Eye (tissue), 1 donor: ENCODE data around the gene CYFIP2.

Source experiments
- DNase-seq: peaks from one replicate; pipeline ENCODE4 v3.0.0-alpha.2; 2015

Gene CYFIP2

DNA sequence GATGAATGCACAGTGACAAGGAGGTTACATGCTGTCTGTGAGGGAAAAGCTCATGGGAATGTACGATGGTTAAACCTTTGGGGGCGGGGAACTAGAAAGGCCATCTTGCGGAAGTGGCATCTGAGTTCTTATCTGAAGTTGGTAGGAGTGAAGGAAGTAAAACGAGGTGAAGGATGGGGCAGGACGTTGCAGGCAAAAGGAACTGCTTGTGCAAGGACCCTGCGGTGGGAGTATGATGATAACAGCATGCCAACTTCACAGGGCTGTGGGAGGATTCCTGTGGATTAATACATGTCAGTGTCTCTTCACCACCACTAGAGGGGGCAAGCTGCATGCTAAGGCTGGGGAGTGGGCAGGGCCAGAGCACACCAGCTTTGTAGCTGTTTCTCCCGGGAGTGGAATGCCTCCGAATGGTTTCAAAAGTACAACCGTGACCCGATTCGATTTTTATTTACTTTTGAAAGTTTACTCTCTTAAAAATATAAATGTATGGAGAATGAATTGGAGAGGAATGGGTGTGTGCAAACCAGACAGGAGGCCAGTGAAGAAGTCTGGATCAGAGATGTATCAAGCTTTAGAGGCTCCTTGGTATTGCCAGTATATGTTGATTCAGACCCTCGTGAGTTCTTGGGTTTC lies 62.5 kb downstream of the CYFIP2 start:
- peak; percentile 89 for DNase-seq

DNA sequence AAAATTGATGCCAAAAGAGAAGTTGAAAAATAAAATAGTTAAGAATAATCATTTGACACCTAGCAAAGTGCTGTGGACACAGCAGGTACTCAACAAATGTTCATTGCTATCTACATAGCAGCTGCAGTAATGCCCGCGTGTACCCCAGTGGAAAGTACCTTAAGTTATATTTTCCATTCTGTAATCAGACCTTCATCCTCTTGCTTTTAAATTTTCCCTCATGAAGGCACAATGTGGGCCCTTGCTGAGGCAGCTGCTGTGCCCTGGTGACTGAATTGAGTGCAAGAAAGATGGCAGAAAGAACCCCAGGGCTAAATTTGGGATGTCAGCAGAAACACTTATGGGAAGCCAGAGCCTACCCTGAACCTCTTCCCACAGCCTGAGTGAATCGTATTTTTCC lies 65.9 kb downstream of the CYFIP2 start:
- no peak for DNase-seq

DNA sequence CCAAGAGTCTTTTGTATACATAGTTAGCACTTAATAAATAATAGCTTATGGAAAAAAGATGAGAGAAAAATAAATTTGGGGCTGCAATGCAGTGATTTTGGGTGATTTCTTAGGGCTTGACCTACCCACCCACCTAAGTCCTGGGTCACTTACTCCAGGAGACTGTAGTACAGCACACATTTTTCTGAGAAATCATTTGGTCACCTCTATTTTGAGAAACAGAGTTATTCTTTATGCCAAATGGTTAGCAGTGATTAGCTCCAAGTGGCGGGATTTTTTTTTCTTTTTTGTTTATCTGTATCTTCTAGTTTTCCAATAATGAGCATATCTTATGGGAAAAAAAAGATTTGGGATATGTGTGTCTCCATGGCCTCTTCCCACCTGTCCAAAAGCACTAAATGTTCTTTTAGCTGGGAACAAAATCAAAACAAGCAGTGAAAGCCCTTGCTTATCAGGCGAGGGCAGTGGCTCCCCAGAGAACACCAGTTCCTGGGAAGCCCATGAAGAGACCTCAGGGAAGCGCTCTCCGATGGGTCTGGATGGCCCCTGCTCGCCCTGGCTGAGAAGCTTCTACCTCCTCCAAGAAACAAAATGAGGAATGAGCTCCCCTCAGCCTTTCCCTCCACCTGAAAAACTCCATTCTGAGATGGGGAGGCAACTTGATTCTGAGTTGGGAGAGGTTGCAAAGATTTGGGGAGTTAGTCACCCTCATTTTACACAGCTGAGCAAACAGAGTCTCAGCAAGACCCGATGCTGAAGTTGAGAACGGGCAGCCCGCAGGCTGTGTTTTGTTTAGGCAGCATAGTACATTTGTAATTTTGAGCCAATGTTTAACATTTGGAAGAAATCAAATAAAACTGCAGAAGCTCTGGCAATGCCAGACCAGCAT lies 69.9 kb downstream of the CYFIP2 start:
- peak; percentile 30 for DNase-seq

DNA sequence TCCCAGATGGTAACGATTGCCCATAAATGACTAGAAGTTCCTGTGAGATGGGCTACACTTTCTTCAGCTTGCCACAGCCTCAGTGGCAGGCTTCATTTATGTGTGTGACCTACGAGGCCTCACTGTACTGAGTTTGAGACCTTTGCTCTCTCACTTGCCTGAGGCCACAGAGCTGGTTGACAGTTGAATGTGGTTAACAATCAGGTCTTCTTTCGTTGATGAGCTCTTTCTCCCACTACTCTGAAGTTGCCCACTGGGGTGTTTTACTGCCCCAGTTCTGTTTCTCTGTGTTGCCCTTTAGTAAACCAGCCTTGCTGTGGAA lies 70.5 kb downstream of the CYFIP2 start:
- no peak for DNase-seq

DNA sequence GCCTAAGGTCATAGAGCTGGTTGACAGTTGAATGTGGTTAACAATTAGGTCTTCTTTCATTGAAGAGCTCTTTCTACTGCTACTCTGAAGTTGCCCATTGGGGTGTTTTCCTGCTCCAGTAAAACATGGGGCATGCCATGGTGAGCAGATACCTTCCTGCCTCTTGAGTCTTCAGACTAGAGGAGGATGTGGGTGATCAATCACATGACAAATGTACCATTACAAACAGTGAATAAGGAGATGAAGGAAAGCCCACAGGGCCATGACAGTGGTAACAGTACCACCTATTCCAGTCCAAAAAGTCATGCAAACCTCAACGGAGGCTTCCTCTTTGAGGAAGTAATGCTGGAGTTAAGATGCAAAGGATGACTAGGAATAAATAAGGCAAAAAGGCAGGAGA lies 73.5 kb downstream of the CYFIP2 start:
- no peak for DNase-seq

DNA sequence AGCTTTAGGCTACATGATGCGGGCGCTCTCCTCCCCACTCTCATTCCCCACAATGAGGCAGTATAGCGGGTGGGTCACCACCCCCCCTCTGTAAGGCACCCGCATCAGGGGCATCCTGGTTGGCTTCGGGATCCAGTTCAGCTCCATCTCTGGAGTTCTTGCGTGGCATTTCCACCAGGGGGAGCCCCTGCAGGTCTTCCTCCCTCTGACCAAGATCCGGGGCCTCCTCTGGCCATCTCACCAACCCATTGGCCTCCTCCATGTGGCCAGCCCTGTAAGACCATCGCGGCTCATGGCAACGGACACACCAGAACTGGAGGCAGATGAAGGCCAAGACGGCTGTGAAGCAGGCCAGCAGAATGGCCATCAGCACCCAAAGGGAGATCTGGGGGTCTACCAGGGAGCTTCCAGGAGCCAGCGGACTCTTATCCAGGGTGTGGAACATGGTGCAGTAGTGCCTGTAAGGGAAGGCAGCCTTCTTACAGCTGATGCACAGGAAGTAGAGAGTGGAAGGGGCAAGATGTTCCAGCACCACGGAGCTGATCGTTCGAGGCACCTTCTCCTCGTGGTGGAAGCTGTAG lies 77.0 kb downstream of the CYFIP2 start:
- DNase-seq = no peak

DNA sequence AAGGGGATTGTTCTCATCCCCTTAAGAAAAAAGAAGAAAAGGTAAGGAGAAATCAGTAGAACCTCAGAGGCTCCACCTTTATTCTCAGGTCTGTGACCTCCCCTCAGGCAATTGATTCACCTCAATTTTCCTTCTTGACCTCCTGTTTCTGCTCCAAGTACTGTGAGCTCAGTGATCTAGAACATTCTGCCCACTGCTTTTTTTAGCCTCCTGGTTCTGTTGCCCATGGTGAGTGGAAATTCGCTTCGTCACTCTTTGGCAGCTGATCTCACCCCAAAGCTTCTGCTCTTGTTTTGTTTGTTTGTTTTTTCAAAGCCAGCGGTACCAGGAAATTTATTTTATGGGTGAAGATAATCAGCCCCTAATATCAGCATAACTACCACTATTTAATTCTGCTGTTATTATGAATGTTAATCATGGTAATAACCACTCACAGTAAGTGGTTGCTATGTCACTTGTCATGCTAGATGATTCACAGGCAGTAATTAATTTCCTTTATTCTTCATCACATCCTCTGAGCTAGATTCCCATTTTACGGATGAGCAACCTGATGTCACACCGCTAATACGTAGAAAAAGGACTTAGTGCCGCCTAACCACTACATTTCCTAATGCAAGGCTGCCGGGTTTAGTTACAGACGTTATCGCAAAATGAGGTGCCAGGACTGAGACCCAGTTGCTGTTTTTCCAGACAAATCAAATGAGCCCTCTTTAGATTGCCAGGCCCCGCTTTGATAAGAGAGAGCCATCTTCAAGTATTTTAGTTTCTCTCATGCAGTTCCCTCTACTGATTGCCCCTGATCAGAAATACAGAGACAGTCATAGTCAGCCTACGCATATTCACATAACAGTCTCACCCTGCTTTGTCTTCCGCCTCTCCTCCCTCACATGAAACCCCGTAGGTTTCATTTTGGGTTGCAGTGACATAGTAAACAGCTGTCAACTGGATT lies 78.2 kb downstream of the CYFIP2 start:
- no peak for DNase-seq

DNA sequence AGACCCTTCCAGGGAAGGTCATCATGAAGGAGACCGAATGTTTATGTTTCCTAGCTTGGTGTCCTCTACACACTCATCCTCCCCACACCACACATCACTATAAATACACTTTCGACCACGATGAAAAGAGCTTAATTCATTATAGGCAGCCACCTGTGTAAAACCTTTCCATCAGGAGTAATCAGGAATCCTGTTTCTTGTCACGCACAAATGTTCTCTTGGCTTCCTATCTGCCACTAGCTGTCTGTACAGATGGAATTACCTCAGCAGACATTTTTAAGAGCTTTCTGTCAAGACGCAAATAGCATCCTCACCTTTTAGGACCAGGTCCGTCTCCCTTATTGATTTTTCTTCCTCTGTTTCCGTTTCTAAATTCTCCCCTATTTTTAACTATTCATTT lies 79.1 kb downstream of the CYFIP2 start:
- DNase-seq = no peak

DNA sequence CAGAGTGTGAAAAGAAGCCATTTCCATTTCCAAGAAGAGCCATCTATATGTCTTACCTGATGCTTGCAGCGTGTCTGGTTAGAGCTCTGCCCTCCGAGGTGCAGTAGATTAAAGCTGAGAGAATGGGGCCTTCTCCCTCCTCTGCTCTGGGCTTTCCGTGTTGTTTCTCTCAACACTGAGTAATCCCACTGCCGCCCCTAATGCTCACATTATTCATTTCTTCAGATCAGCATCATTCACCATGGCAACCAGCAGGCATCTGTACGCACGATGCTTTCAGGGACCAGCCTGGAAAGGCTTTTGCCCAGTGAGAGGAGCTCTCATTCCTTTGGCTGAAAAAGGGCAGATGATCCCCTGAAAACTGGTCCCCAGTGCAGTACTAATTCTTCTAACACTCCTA lies 79.6 kb downstream of the CYFIP2 start:
- DNase-seq = peak; percentile 27

DNA sequence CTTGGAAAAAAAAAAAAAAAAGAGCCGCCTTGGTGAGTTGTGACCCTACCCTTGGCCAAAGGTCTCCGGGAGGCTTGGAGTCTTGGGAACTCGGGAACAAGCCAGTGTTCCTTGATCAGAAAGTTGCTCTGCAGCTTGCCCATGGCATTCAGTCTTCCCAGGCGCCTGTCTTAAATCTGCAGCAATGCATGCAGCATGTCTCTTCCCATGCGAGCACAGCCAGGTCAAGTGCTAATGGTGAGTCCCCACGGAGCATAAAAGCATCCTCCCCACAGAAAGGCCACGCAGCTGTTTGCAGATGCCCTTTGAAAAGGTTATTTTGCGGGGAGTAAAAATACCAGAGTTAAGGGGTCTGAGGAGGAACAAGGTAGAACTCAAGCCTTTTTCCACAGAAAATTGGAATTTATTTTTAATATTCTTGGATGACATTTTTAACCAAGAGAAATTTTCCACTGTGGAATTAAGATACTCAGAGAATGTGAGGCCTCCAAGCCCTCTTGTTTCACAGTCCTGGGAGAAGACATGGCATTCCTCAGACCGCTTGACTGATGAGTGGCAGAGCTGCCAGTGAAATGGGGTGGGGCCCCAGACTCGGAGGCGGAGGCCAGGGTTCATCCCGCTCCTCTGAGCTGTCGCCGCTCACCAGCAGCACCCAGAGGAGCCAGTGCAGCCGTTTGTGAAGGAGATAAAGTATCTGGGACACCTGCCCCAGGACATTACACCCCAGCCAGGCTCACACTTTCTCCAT lies 81.6 kb downstream of the CYFIP2 start:
- no peak for DNase-seq

DNA sequence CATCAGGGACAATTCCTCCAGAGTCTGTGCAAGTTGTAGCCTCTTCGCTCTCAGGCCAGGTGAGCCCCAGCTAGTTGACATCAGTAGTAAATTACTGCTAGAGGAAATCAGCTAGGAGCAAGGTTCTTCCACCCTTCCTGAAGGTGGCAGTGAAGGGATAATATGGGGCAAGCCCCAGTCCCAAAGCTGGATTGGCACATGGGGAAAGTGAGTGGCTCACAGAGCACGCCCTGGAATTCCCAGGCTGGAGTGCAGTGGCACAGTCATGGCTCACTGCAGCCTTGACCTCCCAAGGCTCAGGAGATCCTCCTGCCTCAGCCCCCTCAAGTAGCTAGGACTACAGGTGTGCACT lies 82.1 kb downstream of the CYFIP2 start:
- no peak for DNase-seq

DNA sequence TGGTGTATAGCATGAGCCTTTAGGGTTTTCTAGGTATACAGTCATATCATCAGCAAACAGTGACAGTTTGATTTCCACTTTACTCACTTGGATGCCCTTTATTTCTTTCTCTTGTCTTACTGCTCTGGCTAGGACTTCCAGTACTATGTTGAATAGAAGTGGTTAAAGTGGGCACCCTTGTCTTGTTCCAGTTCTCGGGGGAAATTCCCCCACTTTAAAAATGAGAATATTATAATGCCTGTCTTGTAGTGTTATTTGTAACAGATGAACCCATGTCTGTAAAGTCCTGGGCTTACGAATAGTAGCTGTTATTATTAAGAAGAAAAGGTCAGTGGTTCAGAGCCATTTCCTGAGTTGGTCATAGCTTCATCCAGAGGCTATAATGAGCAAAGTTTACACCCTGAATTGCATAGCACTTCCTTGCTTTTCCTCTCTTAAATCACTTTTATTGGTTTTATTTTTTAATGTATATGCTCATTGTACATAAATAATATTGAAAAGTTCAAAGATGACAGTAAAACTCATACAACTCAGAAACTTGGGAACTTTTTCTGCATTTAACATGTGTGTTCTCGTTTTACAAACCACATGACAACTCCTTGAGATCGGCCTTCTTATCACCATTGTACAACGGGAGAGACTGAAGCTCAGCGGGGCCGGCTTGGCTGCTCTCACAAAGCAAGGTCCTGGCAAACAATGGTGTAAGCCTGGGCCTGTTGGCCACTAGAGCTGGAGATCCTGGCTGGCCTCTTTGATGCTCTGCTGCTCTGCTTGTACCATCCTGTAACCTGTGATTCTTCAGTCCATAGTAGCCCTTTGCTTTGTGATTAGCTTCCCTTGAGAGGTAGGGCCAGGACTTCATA lies 85.2 kb downstream of the CYFIP2 start:
- DNase-seq = no peak

DNA sequence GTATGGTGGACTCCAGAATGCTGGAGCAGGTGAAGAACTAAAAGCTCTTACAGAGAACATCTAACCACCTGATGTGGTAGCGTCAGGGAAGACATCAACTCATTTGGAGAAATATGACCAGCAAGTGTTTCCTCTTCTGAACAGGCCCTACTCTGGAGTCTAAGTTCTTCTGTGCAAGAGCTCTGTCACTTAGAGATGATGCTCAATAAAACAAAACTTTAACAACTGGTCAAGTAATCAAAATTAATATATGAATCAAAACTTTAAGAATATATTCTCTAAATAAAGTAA lies 85.8 kb downstream of the CYFIP2 start:
- no peak for DNase-seq

DNA sequence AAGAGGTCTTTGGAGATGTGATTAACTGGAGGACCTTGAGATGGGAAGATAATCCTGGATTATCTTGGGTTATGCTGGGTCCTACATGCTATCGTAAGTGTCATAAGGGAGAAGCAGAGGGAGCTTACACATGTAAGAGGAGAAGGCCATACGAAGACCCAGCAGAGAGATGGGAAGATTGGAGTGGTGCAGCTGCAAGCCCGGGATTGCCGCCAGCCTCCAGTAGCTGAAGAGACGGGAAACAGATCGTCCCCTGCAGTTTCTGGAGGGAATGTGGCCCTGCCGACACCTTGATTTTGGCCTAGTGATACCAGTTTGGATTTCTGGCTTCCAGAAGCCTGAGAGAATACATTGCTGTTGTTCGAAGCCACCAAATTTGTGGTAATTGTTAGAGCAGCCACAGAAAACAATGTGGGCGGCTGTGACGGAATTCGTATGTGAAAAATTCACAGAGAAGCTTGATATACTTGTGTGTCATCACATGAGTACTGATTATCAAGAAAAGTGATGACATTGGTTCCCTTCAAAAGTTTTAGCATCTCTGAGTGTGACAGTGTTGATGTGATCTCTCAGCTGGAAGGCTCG lies 86.9 kb downstream of the CYFIP2 start:
- DNase-seq = no peak

DNA sequence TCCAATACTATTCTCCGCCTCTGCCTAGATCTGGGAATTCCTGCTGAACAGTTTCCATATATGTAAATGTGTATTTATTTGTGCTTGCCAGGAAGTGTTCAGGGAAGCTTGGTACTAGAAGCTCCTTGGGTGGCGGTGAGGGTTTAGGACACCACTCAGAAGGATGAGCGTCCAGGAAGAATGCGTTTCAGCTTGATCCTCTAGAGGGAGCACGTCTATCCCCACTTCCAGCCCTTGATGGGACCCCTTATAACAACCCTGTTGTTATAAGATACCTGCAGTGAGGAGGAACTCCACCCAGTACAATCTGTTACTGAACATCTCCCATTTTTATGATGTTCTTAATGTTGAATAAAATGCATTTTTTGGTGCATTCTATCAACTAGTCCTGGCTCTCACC lies 88.9 kb downstream of the CYFIP2 start:
- no peak for DNase-seq

DNA sequence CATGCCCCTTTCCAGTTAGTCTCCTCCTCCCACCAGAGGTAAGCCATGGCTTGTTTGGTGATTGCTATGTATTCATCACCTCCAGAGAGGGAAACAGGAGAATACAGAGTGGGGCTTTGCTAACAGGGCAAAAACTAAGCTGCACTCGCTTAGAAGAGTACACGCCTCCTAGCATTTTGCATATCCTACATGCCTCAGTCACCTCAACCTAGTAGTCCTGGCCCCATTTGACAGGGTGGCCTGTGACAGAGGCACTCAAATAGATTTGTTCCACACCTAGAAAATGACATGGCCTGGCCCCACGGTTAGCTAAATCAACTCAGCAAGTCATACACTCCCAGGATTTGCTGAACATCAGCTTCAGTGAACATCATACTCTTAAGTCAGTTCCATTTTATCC lies 90.7 kb downstream of the CYFIP2 start:
- DNase-seq = no peak

DNA sequence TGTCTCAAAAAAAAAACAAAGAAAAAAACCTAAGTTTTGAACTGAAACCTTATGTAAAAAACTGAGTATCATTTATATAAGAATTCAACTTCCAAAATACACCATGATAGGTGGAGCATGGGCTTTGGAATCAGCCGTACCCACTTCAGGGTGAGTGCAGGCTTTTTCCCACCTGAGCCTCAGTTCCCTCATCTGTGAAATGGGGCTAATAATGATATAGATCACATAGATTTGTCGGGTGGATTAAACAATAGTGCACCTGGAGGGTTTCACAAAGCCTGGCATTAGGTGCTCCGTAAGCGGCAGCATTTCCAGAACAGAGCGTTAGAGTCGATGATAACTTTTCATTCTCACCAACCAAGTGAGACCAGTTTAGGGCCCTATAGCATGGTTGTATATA lies 91.9 kb downstream of the CYFIP2 start:
- no peak for DNase-seq

DNA sequence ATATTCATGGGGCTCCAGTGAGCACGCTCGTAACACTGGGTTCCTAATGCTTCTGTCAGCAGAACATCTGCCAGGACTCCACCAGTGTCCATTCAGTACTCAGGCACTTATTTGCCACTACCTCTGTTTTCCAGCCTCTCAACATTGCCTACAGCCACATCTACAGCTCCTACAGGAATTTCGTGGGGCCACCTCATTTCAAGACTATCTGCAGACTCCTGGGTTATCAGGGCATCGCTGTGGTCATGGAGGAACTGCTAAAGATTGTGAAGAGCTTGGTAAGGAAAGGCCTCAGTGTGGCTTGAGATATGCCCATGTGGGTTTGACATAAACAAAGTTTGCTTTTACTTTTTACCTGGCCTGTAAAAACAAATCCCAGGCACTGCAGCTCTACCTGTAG lies 92.9 kb downstream of the CYFIP2 start:
- DNase-seq = no peak

DNA sequence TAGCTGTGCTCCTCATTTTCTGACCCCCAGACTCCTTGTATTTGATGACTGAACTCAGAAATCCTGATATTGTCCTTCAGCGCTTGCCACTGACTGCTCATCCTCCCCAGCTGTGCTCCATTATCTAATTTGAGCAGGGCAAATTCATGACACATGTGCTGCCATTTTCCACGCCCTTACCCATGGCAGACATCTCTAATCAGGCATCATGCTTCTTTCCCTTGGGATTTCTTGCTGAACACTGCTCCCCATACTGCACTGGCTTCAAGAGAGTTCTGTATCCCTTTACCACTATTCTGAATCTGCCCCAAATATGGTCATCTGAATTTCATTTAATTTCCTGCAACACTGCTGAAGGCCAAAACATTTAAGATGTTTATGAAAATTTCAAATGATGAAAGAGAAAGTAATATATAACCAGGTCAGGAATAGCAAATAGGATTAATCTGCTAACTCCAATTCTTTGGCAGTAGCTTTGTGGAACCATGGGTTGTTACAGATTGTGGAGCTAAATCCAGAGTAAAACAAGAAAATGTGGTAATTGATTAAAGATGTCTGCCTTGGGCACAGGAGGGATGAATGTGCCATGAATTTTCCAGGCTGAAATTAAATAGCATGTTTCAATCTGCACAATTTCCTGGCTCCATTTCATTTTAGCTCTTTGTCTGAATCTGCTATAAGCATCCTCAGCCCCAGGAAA lies 93.6 kb downstream of the CYFIP2 start:
- DNase-seq = peak; percentile 59

DNA sequence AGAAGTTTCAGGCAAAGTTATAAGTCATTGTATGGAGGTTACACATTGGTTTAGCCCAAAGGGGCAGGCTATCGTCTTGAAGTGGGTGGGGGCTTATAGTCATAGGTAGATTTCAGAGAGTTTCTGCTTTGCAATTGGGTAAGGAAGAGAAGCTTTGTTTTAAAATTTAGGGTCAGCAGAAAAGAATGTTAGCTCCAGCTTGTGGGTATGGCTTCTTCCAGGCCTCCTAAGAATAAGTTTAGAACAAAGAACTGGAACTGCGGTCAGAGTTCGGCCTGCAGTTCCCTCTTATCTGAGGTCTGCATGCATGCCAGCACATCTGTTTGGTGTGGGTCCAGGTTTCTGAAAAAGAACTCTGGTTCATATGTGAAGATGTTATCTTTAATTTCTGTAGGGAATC lies 96.1 kb downstream of the CYFIP2 start:
- no peak for DNase-seq

DNA sequence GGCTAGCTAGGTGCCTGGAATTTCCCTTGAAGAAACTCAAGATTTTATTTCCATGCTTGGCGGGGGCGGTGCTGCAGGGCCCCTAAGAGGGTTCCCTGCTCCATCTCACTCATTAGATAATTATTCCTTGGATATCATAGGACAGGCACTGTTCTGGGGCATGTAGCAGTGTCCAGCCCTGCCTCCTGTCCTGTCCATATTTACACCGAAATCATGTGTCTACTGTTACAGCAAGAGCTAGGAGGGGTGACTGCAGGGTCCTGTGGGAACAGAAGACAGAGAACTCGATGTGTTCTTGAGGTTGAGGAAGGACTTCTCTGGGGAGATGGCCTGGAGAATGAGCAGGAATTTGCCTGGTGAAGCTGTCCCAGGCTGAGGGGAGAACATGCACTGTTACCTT lies 96.6 kb downstream of the CYFIP2 start:
- DNase-seq = no peak
